GM12873 (cell line): ENCODE data around the gene APOB.

Experiments
- CTCF ChIP-seq: IDR thresholded peaks from 2 replicates; pipeline ENCODE4 v1.5.1; 2012; ENCODE audit warnings: low read depth, mild to moderate bottlenecking, moderate library complexity, low read length, control low read depth; ENCODE audit not compliant: insufficient read depth; ENCODE audit errors: missing control alignments

APOB gene

GRCh38 chr2:20994130-20994529 lies 49.7 kb downstream of the APOB start:
- no peak for TF ChIP-seq CTCF

- no peak for TF ChIP-seq CTCF
These were observed 51.6 kb downstream of the APOB start for GRCh38 chr2:20992201-20992711.

- no peak for TF ChIP-seq CTCF
These were observed 53.1 kb downstream of the APOB start for GRCh38 chr2:20990442-20991430.

- no peak for TF ChIP-seq CTCF
These were observed 54.5 kb downstream of the APOB start for GRCh38 chr2:20989404-20989803.

- no peak for TF ChIP-seq CTCF
These were observed 55.0 kb downstream of the APOB start for GRCh38 chr2:20988905-20989304.

- no peak for TF ChIP-seq CTCF
These were observed 57.6 kb downstream of the APOB start for GRCh38 chr2:20986024-20986939.

GRCh38 chr2:20985062-20985461 lies 58.8 kb downstream of the APOB start:
- TF ChIP-seq CTCF, result no peak
